PC-3 (cell line): ENCODE results near the gene SAA4. TPM values are rescaled to one million over a fixed set of nuclear protein-coding genes. Genes with fewer than 3 reads are reported as not detected.
"Not testable (repeated sequence)": the region's sequence is repeated elsewhere in the genome, so short reads cannot be mapped to it uniquely, and the experiment has no call there.

Experiments
- ATAC-seq: fragments of 200-7000 bp; cut with Tn5 transposase; 2 replicates; pipeline ENCODE4 v1.9.1; 2020; ENCODE audit warnings: mild to moderate bottlenecking, moderate library complexity
- BruUV-seq: library from RNA; stranded (reverse); fragments of 400-500 nt; replicated peaks from 2 replicates; lab custom pipeline; 2021; lab: Mats Ljungman, UMichigan
- CTCF ChIA-PET: fragments of 300-600 bp; sonication (Branson Sonifier 250); formaldehyde crosslinking; loops from one replicate; lab custom pipeline; 2022; ENCODE audit warnings: antibody characterized with exemption; lab: Charles Lee
- POLR2A ChIA-PET: fragments of 300-600 bp; sonication (Branson Sonifier 250); formaldehyde crosslinking; loops from one replicate; lab custom pipeline; 2022; ENCODE audit warnings: antibody characterized with exemption; ENCODE audit not compliant: unreplicated experiment; lab: Charles Lee
- DNase-seq: peaks from one replicate; pipeline ENCODE4 v3.0.0-alpha.2; 2015
- H2AFZ ChIP-seq: fragments of 300-600 bp; sonication (generic); 2 replicates; pipeline ENCODE4 v1.6.0; 2016; ENCODE audit warnings: antibody characterized with exemption, low read length
- H3F3A ChIP-seq: fragments of 300-600 bp; sonication (generic); one replicate; pipeline ENCODE4 v1.6.0; 2017; ENCODE audit warnings: antibody characterized with exemption, low read length, control low read depth, mild to moderate bottlenecking; ENCODE audit not compliant: unreplicated experiment
- H3K27ac ChIP-seq: fragments of 300-600 bp; sonication (generic); 2 replicates; pipeline ENCODE4 v1.5.1; 2016; ENCODE audit warnings: mild to moderate bottlenecking, low read length
- H3K27me3 ChIP-seq: fragments of 300-600 bp; sonication (generic); 2 replicates; pipeline ENCODE4 v1.6.1; 2016; ENCODE audit warnings: low read length, mixed read lengths
- H3K36me3 ChIP-seq: fragments of 300-600 bp; sonication (generic); 2 replicates; pipeline ENCODE4 v1.6.1; 2016; ENCODE audit warnings: low read depth, mixed run types, low read length, mixed read lengths
- H3K4me1 ChIP-seq: fragments of 300-600 bp; sonication (generic); 2 replicates; pipeline ENCODE4 v1.5.1; 2016; ENCODE audit warnings: low read length; ENCODE audit not compliant: insufficient read depth
- H3K4me2 ChIP-seq: fragments of 300-600 bp; sonication (generic); 2 replicates; pipeline ENCODE4 v1.6.0; 2016; ENCODE audit warnings: low read length
- H3K4me3 ChIP-seq: fragments of 300-600 bp; sonication (generic); 2 replicates; pipeline ENCODE4 v1.5.1; 2016; ENCODE audit warnings: mild to moderate bottlenecking, low read length, mixed read lengths
- H3K79me2 ChIP-seq: fragments of 300-600 bp; sonication (generic); 2 replicates; pipeline ENCODE4 v1.6.1; 2017; ENCODE audit warnings: low read length, mixed read lengths
- H3K9ac ChIP-seq: fragments of 300-600 bp; sonication (generic); 2 replicates; pipeline ENCODE4 v1.6.0; 2016; ENCODE audit warnings: mild to moderate bottlenecking, low read length
- H3K9me2 ChIP-seq: fragments of 300-600 bp; sonication (generic); replicated peaks from 2 replicates; pipeline ENCODE4 v1.6.1; 2016; ENCODE audit warnings: mixed run types, low read length, mixed read lengths
- H3K9me3 ChIP-seq: fragments of 300-600 bp; sonication (generic); 2 replicates; pipeline ENCODE4 v1.6.1; 2016; ENCODE audit warnings: low read length, mixed read lengths
- H4K20me1 ChIP-seq: fragments of 300-600 bp; sonication (generic); 2 replicates; pipeline ENCODE4 v1.6.1; 2016; ENCODE audit warnings: low read length, mixed read lengths
- EZH2 ChIP-seq: fragments of 300-600 bp; sonication (generic); IDR thresholded peaks from one replicate; pipeline ENCODE4 v1.6.1; 2017; ENCODE audit warnings: antibody characterized with exemption, mild to moderate bottlenecking, low read length; ENCODE audit not compliant: unreplicated experiment
- EZH2phosphoT487 ChIP-seq: fragments of 300-600 bp; sonication (generic); IDR thresholded peaks from 2 replicates; pipeline ENCODE4 v1.6.1; 2018; ENCODE audit warnings: mild to moderate bottlenecking, antibody characterized with exemption, low read length, borderline replicate concordance
- intact Hi-C: fragments of 100-400 bp; cut with micrococcal nuclease; formaldehyde crosslinking; loops from 2 replicates; pipeline ENCODE4 v1.9.0; 2023
- total RNA-seq: library from RNA; depleted of rRNA; stranded (reverse); fragments of >200 nt; gene quantifications from 2 replicates; pipeline ENCODE4 v1.2.3, GENCODE V29; 2014
- TF ChIP-seq, protein P1 (sequence below): fragments of 300-600 bp; sonication (generic); conservative IDR thresholded peaks from 2 replicates; pipeline ENCODE4 v1.5.1; 2017; ENCODE audit warnings: antibody characterized with exemption, low read depth, mild to moderate bottlenecking, low read length

The SAA4 gene
- total RNA-seq, 1 experiment from 2014 or later, result not detected

DNA sequence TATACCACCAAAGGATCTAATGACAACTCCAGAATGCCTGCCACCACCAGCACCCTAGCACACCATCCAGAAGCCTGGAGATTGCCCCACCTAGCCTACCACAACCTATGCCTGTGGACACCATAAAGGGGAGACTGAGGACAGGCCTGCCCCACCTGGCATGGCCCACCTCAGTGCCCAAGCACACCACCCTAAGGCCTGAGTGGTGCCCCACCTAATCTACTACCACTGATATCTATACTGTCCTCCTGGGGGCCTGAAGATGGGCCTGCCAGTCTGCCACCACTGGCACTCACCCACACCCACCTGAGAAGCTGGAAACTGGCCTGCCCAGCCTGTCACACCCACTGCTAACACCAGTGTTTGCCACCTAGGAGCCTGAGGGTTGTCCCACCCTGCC, 31.8 kb downstream of the SAA4 start:
- intact Hi-C loops, result no loop called here
- CTCF ChIA-PET, result interaction anchor here (1.4 kb wide), 1 partner anchor 89 kb away, joined by 7 read pairs; no protein-coding TSS in a partner anchor

DNA sequence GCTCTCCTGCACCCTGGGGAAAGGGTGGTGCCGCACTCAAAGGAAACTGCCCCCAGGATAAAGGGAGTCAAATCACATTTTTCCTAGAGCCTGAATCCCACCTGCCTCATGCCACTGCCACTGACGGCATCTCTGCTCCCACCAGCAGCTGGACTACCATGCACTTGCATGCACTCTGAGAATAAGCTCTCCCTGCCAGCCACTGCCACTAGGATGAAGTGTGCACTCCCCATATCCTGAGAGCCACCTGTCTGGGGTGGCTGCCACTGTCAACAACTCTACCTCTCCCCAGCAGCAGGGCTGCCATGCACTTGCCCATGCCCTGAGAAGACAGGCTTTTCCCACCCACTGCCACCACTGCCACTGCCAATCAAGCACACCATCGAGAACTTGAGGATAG, 32.4 kb downstream of the SAA4 start:
- CTCF ChIA-PET, result interaction anchor here (0.6 to 1.4 kb wide), 4 partner anchors 33 to 679 kb away, joined by 3 to 7 read pairs (median 4); no protein-coding TSS in a partner anchor
- Histone ChIP-seq H2AFZ (no peak overlapping the region), H3K9me3 (no peaks in the 10 kb centered on the region), H3K9me2 (no peaks in the 10 kb centered on the region), H3K27ac (no peak overlapping the region), H3F3A (no peaks in the 10 kb centered on the region), H3K27me3 (no peaks in the 10 kb centered on the region), H4K20me1 (no peaks in the 10 kb centered on the region), H3K4me1 (no peaks in the 10 kb centered on the region), H3K4me3 (no peak overlapping the region), H3K36me3 (no peaks in the 10 kb centered on the region), H3K4me2 (no peak overlapping the region), H3K9ac (no peak overlapping the region), H3K79me2 (no peaks in the 10 kb centered on the region)
- POLR2A ChIA-PET, result no interaction called here
- intact Hi-C loops, result no loop called here
- BruUV-seq, result no TSS peak
- no peak for TF ChIP-seq EZH2
- no peak for TF ChIP-seq EZH2phosphoT487
- TF ChIP-seq, protein P1, sequence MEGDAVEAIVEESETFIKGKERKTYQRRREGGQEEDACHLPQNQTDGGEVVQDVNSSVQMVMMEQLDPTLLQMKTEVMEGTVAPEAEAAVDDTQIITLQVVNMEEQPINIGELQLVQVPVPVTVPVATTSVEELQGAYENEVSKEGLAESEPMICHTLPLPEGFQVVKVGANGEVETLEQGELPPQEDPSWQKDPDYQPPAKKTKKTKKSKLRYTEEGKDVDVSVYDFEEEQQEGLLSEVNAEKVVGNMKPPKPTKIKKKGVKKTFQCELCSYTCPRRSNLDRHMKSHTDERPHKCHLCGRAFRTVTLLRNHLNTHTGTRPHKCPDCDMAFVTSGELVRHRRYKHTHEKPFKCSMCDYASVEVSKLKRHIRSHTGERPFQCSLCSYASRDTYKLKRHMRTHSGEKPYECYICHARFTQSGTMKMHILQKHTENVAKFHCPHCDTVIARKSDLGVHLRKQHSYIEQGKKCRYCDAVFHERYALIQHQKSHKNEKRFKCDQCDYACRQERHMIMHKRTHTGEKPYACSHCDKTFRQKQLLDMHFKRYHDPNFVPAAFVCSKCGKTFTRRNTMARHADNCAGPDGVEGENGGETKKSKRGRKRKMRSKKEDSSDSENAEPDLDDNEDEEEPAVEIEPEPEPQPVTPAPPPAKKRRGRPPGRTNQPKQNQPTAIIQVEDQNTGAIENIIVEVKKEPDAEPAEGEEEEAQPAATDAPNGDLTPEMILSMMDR, result no peak
- DNase-seq, result no peak
- no peak for ATAC-seq

More for the DNA sequence above, 31.8 kb downstream of the SAA4 start:
- POLR2A ChIA-PET, result no interaction called here
- Histone ChIP-seq H3K36me3 (no peaks in the 10 kb centered on the region), H3K4me1 (no peaks in the 10 kb centered on the region), H3K27me3 (peaks cover 4% of the 10 kb centered on the region; the same call in 1 of the 2 replicates), H3K9ac (no peak overlapping the region), H4K20me1 (no peaks in the 10 kb centered on the region), H3K4me2 (no peak overlapping the region), H3K79me2 (no peaks in the 10 kb centered on the region), H3F3A (no peaks in the 10 kb centered on the region), H3K27ac (no peak overlapping the region), H3K9me3 (no peaks in the 10 kb centered on the region), H3K9me2 (no peaks in the 10 kb centered on the region), H2AFZ (no peak overlapping the region), H3K4me3 (no peak overlapping the region)
- BruUV-seq, result no TSS peak
- DNase-seq, result no peak
- no peak for ATAC-seq
- TF ChIP-seq, protein P1, result no peak
- no peak for TF ChIP-seq EZH2
- no peak for TF ChIP-seq EZH2phosphoT487

DNA sequence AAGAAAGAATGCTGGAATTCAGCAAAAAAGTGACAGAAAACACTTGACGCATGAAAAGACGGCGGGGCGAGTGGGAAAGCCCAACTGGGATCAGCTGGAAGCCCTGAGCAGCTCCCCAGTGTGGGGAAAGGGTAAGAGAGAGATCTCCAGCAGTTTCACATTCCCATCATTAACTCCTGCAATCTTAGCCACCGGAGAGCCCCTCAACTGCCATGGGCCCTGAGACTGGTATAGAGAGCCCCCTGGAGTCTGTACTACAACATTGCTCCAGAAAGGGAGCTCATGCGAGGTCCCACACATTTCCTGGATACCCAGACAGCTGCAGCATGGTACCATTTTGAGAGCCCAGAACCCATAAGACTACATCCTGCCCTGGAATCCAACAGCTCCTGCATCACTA, 32.9 kb downstream of the SAA4 start:
- H3K4me3 ChIP-seq, result no peak overlapping the region
- H2AFZ ChIP-seq, result no peak overlapping the region
- no peaks in the 10 kb centered on the region for H3K27me3 ChIP-seq
- H4K20me1 ChIP-seq, result no peaks in the 10 kb centered on the region
- no peak overlapping the region for H3K27ac ChIP-seq
- ATAC-seq (peak; percentile 40; the same call in 1 of the 2 replicates), DNase-seq (peak; percentile 12)
- no peaks in the 10 kb centered on the region for H3K36me3 ChIP-seq
- intact Hi-C loops, result no loop called here
- no peaks in the 10 kb centered on the region for H3K9me2 ChIP-seq
- no peaks in the 10 kb centered on the region for H3K79me2 ChIP-seq
- POLR2A ChIA-PET, result no interaction called here
- no TSS peak for BruUV-seq
- H3K9ac ChIP-seq, result no peak overlapping the region
- no peaks in the 10 kb centered on the region for H3K4me1 ChIP-seq
- no peaks in the 10 kb centered on the region for H3K9me3 ChIP-seq
- H3F3A ChIP-seq, result no peaks in the 10 kb centered on the region
- TF ChIP-seq EZH2 (no peak), EZH2phosphoT487 (no peak)
- TF ChIP-seq, protein P1, result peak; percentile 53
- CTCF ChIA-PET, result interaction anchor here (0.6 to 1.4 kb wide), 6 partner anchors 32 to 679 kb away, joined by 3 to 7 read pairs (median 4); no protein-coding TSS in a partner anchor
- no peak overlapping the region for H3K4me2 ChIP-seq

DNA sequence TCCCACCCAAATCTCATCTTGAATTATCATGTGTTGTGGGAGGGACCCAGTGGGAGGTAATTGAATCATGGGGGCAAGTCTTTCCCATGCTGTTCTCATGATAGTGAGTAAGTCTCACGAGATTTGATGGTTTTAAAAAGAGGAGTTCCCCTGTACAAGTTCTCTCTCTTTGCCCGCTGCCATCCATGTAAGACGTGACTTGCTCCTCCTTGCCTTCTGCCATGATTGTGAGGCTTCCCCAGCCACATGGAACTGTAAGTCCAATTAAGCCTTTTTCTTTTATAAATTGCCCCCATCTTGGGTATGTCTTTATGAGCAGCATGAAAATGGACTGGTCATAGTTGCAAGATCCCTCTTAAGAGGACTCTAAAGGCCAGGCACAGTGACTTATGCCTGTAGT, 38.9 kb downstream of the SAA4 start:
- POLR2A ChIA-PET, H3F3A ChIP-seq, H3K79me2 ChIP-seq, H3K36me3 ChIP-seq, H3K9me2 ChIP-seq, BruUV-seq, H3K4me1 ChIP-seq, H4K20me1 ChIP-seq, intact Hi-C loops, CTCF ChIA-PET, H3K9me3 ChIP-seq, H3K9ac ChIP-seq, H2AFZ ChIP-seq, DNase-seq, ATAC-seq, H3K4me2 ChIP-seq, H3K4me3 ChIP-seq, H3K27ac ChIP-seq: not testable (repeated sequence)
- peaks cover 18% of the 10 kb centered on the region for H3K27me3 ChIP-seq
